SK-N-SH treated with all-trans-retinoic acid at 6 μM for 48 hours (cell line): ENCODE results near the gene KRTDAP.

ENCODE experiments used
- ATAC-seq: fragments of 200-7000 bp; cut with Tn5 transposase; 3 replicates; pipeline ENCODE4 v1.9.1; 2020; ENCODE audit warnings: mild to moderate bottlenecking, moderate library complexity
- ARNTL ChIP-seq: fragments of 450-650 bp; formaldehyde crosslinking; IDR thresholded peaks from 2 replicates; pipeline ENCODE4 v1.5.0; 2020; ENCODE audit warnings: low read depth, mild to moderate bottlenecking, moderate library complexity, borderline replicate concordance
- BACH2 ChIP-seq: fragments of 250-450 bp; sonication (Bioruptor Pico); IDR thresholded peaks from 2 replicates; pipeline ENCODE4 v1.9.0; 2021; ENCODE audit warnings: mild to moderate bottlenecking, borderline replicate concordance
- CSDC2 ChIP-seq: fragments of 250-450 bp; sonication (Bioruptor Pico); IDR thresholded peaks from 2 replicates; pipeline ENCODE4 v1.5.0; 2020; ENCODE audit warnings: mild to moderate bottlenecking, moderate library complexity
- ESRRG ChIP-seq: fragments of 250-450 bp; sonication (Bioruptor Pico); IDR thresholded peaks from 2 replicates; pipeline ENCODE4 v1.6.1; 2021; ENCODE audit warnings: mild to moderate bottlenecking
- GLIS3 ChIP-seq: fragments of 250-450 bp; sonication (Bioruptor Pico); IDR thresholded peaks from 2 replicates; pipeline ENCODE4 v1.5.0; 2020; ENCODE audit warnings: mild to moderate bottlenecking, moderate library complexity
- ISL1 ChIP-seq: fragments of 250-450 bp; sonication (Bioruptor Pico); IDR thresholded peaks from 2 replicates; pipeline ENCODE4 v2.1.2; 2022; ENCODE audit warnings: mild to moderate bottlenecking, moderate library complexity
- OSR1 ChIP-seq: fragments of 250-450 bp; sonication (Bioruptor Pico); IDR thresholded peaks from 2 replicates; pipeline ENCODE4 v1.8.0; 2022; ENCODE audit warnings: moderate library complexity, mild to moderate bottlenecking, inconsistent platforms
- PATZ1 ChIP-seq: fragments of 250-450 bp; sonication (Bioruptor Pico); IDR thresholded peaks from 2 replicates; pipeline ENCODE4 v1.8.0; 2020; ENCODE audit warnings: mild to moderate bottlenecking, moderate library complexity, borderline replicate concordance
- POU6F1 ChIP-seq: fragments of 250-450 bp; sonication (Bioruptor Pico); IDR thresholded peaks from 2 replicates; pipeline ENCODE4 v1.8.0; 2021; ENCODE audit warnings: low read depth, mild to moderate bottlenecking, moderate library complexity, borderline replicate concordance
- PPARA ChIP-seq: fragments of 250-450 bp; sonication (Bioruptor Pico); IDR thresholded peaks from 2 replicates; pipeline ENCODE4 v1.5.0; 2020; ENCODE audit warnings: mild to moderate bottlenecking, borderline replicate concordance
- RARB ChIP-seq: fragments of 250-450 bp; sonication (Bioruptor Pico); IDR thresholded peaks from 2 replicates; pipeline ENCODE4 v1.8.0; 2021; ENCODE audit warnings: mild to moderate bottlenecking, moderate library complexity
- SNAI2 ChIP-seq: fragments of 250-450 bp; sonication (Bioruptor Pico); IDR thresholded peaks from 2 replicates; pipeline ENCODE4 v1.5.0; 2020; ENCODE audit warnings: mild to moderate bottlenecking, moderate library complexity
- TOX ChIP-seq: fragments of 250-450 bp; sonication (Bioruptor Pico); IDR thresholded peaks from 2 replicates; pipeline ENCODE4 v1.8.0; 2021; ENCODE audit warnings: mild to moderate bottlenecking, moderate library complexity, borderline replicate concordance
- ZC3H10 ChIP-seq: fragments of 250-450 bp; sonication (Bioruptor Pico); IDR thresholded peaks from 2 replicates; pipeline ENCODE4 v1.5.1; 2021; ENCODE audit warnings: mild to moderate bottlenecking, moderate library complexity
- ZFP3 ChIP-seq: fragments of 250-450 bp; sonication (Bioruptor Pico); IDR thresholded peaks from 2 replicates; pipeline ENCODE4 v1.5.0; 2020; ENCODE audit warnings: mild to moderate bottlenecking, moderate library complexity
- ZFP30 ChIP-seq: fragments of 450-650 bp; formaldehyde crosslinking; IDR thresholded peaks from 2 replicates; pipeline ENCODE4 v1.5.0; 2022; ENCODE audit warnings: mild to moderate bottlenecking, moderate library complexity
- ZNF565 ChIP-seq: fragments of 450-650 bp; formaldehyde crosslinking; conservative IDR thresholded peaks from 2 replicates; pipeline ENCODE4 v1.5.0; 2020; ENCODE audit warnings: low read depth, mild to moderate bottlenecking, moderate library complexity
- ZNF70 ChIP-seq: fragments of 450-650 bp; formaldehyde crosslinking; IDR thresholded peaks from 2 replicates; pipeline ENCODE4 v1.5.0; 2020; ENCODE audit warnings: mild to moderate bottlenecking, moderate library complexity
- ZNF8 ChIP-seq: fragments of 450-650 bp; formaldehyde crosslinking; IDR thresholded peaks from 2 replicates; pipeline ENCODE4 v1.5.0; 2020; ENCODE audit warnings: mild to moderate bottlenecking, moderate library complexity
- TF ChIP-seq, protein P1 (sequence below): fragments of 250-450 bp; sonication (Bioruptor Pico); IDR thresholded peaks from 2 replicates; pipeline ENCODE4 v1.5.0; 2020; ENCODE audit warnings: mild to moderate bottlenecking, moderate library complexity
- TF ChIP-seq, protein P2 (sequence below): fragments of 250-450 bp; sonication (Bioruptor Pico); IDR thresholded peaks from 2 replicates; pipeline ENCODE4 v1.5.1; 2020; ENCODE audit warnings: low read depth, mild to moderate bottlenecking, moderate library complexity
- TF ChIP-seq, protein P3 (sequence below): fragments of 250-450 bp; sonication (Bioruptor Pico); IDR thresholded peaks from 2 replicates; pipeline ENCODE4 v1.5.1; 2021; ENCODE audit warnings: mild to moderate bottlenecking, moderate library complexity

KRTDAP gene

DNA sequence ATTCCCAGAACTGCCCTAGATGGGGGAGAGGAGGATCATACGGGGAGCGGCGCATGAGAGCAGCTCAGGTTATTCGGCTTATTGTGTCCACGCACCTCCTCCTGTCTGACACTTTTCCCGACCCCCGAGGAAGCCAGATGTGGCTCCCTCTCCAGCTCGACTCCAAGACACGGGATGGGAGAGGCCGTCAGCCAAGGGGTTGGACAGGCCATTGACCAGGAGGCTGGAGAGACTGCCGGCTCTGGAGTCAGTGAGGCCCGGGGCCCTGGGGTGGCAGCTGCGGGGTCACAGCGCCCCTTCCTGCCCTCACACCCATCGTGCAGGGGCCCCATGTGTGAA is 20.3 kb upstream of the KRTDAP start:
- ATAC-seq = peak; percentile 5; the same call in 2 of the 3 replicates

DNA sequence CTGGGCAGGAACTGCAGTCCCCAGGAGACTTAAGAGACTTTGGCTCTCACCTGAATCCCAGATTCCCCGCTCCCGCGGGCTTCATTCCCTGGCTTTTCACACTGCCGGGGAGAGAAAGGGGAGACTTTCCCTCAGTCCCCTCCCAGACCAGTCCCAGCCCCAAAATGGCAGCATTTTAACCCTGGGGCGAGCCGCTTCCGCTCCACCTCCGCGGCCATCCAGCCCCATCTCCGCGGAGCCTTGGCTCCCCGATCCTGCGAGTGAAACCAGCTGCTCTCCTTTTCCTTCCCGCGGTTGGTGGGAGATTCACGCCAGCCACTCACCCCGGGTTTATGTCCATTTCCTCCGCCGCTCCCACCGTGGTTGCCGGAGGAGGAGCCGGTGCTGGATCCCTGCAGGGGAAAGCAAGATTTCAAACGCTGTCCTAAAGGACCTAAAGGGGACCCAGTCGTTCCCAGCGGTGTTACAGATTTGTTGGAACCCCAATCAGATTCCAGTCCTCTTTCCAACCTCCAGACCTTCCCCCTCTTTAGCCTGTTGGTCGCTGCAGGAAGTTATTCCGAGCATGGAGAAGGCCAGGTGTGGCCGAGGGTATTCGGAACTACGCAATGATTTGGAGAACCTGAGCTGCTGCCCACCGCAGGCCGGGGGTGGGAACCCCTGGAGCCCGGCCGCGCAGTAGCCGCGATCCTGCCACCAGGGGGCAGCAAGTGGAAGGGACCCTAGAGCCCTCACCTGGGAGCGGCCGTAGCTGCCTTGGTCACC is 19.8 kb upstream of the KRTDAP start:
- peak; percentile 78 for ATAC-seq
- TF ChIP-seq ZNF70 (CRISPR knock-in tag) (no peak), CSDC2 (CRISPR knock-in tag) (no peak), POU6F1 (CRISPR knock-in tag) (no peak), RARB (CRISPR knock-in tag) (no peak), ISL1 (CRISPR knock-in tag) (no peak), PPARA (CRISPR knock-in tag) (no peak), ZFP30 (CRISPR knock-in tag) (no peak), ZC3H10 (no peak)
- TF ChIP-seq, protein P1, sequence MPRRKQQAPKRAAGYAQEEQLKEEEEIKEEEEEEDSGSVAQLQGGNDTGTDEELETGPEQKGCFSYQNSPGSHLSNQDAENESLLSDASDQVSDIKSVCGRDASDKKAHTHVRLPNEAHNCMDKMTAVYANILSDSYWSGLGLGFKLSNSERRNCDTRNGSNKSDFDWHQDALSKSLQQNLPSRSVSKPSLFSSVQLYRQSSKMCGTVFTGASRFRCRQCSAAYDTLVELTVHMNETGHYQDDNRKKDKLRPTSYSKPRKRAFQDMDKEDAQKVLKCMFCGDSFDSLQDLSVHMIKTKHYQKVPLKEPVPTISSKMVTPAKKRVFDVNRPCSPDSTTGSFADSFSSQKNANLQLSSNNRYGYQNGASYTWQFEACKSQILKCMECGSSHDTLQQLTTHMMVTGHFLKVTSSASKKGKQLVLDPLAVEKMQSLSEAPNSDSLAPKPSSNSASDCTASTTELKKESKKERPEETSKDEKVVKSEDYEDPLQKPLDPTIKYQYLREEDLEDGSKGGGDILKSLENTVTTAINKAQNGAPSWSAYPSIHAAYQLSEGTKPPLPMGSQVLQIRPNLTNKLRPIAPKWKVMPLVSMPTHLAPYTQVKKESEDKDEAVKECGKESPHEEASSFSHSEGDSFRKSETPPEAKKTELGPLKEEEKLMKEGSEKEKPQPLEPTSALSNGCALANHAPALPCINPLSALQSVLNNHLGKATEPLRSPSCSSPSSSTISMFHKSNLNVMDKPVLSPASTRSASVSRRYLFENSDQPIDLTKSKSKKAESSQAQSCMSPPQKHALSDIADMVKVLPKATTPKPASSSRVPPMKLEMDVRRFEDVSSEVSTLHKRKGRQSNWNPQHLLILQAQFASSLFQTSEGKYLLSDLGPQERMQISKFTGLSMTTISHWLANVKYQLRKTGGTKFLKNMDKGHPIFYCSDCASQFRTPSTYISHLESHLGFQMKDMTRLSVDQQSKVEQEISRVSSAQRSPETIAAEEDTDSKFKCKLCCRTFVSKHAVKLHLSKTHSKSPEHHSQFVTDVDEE (CRISPR knock-in tag) = no peak
- TF ChIP-seq, protein P2, sequence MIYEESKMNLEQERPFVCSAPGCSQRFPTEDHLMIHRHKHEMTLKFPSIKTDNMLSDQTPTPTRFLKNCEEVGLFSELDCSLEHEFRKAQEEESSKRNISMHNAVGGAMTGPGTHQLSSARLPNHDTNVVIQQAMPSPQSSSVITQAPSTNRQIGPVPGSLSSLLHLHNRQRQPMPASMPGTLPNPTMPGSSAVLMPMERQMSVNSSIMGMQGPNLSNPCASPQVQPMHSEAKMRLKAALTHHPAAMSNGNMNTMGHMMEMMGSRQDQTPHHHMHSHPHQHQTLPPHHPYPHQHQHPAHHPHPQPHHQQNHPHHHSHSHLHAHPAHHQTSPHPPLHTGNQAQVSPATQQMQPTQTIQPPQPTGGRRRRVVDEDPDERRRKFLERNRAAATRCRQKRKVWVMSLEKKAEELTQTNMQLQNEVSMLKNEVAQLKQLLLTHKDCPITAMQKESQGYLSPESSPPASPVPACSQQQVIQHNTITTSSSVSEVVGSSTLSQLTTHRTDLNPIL (CRISPR knock-in tag) = no peak
- TF ChIP-seq, protein P3, sequence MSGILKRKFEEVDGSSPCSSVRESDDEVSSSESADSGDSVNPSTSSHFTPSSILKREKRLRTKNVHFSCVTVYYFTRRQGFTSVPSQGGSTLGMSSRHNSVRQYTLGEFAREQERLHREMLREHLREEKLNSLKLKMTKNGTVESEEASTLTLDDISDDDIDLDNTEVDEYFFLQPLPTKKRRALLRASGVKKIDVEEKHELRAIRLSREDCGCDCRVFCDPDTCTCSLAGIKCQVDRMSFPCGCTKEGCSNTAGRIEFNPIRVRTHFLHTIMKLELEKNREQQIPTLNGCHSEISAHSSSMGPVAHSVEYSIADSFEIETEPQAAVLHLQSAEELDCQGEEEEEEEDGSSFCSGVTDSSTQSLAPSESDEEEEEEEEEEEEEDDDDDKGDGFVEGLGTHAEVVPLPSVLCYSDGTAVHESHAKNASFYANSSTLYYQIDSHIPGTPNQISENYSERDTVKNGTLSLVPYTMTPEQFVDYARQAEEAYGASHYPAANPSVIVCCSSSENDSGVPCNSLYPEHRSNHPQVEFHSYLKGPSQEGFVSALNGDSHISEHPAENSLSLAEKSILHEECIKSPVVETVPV (CRISPR knock-in tag) = no peak

More for the DNA sequence above, 20.3 kb upstream of the KRTDAP start:
- TF ChIP-seq RARB (CRISPR knock-in tag) (no peak), ZNF565 (CRISPR knock-in tag) (no peak), ARNTL (CRISPR knock-in tag) (no peak), ESRRG (CRISPR knock-in tag) (no peak), ZFP3 (CRISPR knock-in tag) (no peak), OSR1 (CRISPR knock-in tag) (no peak), ISL1 (CRISPR knock-in tag) (no peak), TOX (no peak), BACH2 (CRISPR knock-in tag) (no peak), PPARA (CRISPR knock-in tag) (no peak), GLIS3 (no peak), SNAI2 (CRISPR knock-in tag) (no peak), ZNF8 (CRISPR knock-in tag) (no peak), PATZ1 (CRISPR knock-in tag) (no peak)
- TF ChIP-seq, protein P2 (CRISPR knock-in tag) = no peak
- TF ChIP-seq, protein P3 (CRISPR knock-in tag) = no peak
- TF ChIP-seq, protein P1 (CRISPR knock-in tag) = no peak
